HG03575 (cell line): ENCODE results near the gene SRY.
"Not testable (repeated sequence)": the region's sequence is repeated elsewhere in the genome, so short reads cannot be mapped to it uniquely, and the experiment has no call there.

Experiments used
- ATAC-seq: cut with Tn5 transposase; IDR thresholded peaks from one replicate; pipeline ENCODE4 v1.9.1; 2021; ENCODE audit not compliant: unreplicated experiment, insufficient number of reproducible peaks, low FRiP score; ENCODE audit errors: extremely low read depth

SRY gene

DNA sequence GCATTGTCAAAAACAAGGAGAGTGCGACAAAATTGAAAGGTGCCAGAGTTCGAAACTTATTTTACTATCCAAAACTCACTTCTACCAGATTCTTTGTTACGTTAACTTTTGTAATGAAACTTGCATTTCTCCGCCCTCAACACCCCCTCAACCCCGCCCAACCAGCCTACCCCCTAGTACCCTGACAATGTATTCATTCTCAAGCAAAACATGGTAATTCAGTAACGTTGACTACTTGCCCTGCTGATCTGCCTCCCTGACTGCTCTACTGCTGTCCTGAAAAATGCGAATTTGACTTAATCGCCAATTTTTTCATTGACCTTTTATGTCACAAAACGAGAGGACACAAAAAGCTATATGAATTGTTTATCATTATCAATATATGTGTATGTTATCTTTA lies at the start of gene SRY:
TSS of gene SRY (minus strand) at position 83 of the 400 bp plus-strand sequence. CDS start at position 4, 79 bp downstream.
- ATAC-seq: no peak

DNA sequence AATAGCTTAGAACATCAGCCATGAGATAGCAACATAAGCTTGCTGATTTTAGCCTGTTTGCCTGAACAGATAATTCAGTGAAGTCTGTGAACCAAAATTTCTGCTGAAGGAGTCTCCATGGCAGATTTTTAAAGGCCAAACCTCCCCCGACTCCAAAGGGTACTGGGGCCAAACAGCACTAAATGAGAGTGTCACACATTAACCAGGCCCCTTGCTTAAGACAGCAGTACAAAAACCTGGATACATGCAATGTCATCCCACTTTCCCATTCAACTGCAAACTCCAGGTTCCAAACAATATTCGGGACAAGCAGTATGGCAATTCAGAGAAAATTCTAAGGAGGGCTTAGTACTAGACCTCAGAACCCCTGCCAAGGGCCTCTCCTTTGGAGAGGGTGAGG lies 49.6 kb upstream of the SRY start:
- no peak for ATAC-seq

DNA sequence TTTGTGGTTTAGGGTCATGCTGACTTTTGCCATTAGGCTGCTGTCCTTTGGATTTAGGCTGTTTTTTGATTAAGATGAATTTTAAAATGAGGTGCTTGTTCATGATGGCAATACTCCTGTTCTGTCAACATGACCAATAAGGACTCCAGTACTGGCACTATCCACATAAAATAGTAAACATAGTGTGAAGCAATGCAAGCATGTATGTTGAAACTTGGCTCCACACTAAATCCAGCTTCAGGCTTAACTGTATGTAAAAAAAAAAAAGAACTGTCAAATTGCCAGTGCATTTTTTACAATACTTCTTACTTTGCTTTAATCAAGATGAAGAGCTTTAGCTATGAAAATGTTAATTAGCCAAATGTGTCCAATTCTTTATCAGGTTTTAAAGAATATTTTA lies 47.7 kb upstream of the SRY start:
- ATAC-seq: no peak

DNA sequence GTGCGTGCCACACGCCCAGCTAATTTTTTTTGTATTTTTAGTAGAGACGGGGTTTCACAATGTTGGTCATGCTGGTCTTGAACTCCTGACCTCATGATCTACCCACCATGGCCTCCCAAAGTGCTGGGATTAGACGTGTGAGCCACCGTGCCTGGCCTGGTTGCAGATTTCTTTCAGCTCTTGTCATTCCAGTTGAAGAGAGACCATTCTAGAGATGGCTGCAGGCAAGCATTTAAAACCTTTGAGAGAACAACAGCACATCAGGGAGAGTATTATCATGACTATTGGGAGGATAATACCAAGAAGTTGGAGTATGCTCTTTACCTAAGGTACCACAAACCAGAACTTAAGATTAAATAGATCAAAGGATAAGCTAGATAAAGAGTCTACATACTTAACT lies 41.0 kb upstream of the SRY start:
- no peak for ATAC-seq

DNA sequence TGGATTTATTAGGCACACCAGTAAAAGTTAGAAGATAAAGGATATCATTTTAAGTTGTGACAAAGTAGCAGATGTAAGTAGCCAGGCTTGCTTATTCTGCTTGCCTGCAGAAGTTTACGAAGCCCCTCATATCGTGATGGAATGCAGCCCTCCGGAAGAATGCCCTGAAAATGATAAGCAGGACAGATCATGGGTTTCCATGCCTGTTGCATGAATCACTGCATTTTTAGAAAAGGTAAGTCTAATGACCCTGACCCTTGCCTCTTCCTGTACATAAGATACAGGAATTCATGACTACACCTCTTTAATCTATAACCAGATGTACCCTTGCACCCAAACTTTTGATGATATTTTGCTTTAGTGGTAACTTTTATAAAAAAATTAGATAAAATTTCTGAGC lies 37.0 kb upstream of the SRY start:
- ATAC-seq: no peak

DNA sequence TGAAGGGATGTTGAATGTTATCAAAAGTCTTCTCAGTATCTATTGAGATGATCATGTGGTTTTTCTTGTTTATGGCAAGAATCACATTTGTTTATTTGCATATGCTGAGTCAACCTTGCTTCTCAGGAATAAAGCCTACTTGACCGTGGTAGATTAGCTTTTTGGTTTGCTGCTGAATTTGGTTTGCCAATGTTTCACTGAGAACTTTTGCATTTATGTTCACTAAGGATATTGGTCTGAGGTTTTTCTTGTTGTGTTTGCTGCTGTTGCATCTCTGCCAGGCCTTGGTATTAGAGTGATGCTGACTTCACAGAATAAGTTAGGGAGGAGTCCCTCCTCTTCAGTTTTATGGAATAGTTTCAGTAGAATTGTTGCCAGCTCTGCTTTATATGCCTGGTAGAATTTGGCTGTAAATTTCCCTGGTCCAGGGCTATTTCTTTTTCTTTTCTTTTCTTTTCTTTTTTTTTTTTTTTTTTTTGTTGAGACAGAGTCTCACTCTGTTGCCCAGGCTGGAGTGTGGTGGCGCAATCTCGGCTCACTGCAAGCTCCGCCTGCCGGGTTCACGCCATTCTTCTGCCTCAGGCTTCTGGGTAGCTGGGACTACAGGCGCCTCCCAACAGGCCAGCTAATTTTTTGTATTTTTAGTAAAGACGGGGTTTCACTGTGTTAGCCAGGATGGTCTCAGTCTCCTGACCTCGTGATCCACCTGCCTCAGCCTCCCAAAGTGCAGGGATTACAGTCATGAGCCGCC lies 29.8 kb upstream of the SRY start:
- ATAC-seq: not testable (repeated sequence)

DNA sequence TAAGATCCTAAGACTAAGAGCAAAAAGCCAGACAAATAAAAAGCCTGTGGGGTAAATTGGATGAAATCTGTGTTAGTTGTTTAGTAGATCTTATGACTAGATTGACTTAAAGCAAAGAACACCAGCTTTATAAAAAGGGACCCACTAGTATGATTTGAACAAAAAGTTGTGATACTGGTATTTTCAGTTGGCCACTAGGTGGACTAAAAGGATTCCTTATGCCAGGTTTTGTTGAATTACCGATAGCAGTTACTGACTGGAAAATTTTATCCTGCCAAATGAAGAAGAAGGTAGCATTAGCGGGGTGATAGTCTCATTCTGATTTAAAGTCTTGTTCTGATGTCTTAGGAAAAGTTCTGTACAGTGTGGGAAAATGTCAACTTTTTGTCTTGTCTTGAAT lies 12.8 kb upstream of the SRY start:
- ATAC-seq: no peak

DNA sequence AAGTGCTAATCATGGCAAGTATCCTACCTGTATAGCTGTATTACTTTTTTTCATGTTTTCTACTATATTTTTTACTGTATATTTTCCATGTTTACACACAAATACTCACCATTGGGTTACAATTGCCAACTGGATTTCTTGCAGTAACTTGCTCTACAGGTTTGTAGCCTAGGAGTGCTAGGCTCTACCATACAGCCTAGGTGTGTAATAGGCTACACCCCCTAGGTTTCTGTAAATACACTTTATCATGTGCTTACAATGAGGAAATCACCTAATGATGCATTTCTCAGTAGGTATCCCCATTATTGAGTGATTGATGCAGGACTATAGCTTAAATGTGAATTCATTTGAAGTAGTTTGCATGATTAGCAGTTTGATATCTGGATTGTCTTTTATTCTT lies 10.5 kb upstream of the SRY start:
- no peak for ATAC-seq

DNA sequence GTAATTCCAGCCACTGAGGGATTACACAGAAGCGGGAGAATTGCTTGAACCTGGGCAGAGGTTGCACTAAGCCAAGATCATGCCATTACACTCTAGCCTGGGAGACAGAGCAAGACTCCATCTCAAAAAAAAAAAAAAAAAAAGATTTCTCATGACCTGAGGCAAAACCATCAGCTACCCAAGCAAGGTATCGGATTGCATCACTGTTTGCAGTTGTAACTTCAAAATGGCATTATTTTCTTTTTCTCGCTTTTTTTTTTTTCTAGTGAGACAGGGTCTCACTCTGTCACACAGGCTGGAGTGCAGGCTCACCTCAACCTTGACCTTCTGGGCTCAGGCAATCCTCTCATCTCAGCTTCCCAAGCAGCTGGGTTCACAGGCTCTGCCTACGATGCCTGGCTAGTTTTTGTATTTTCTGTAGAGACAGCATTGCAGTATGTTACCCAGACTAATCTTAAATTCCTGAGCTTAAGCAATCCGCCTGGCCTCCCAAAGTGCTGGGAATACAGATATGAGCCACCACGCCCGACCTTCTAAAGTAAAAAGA lies 9.6 kb upstream of the SRY start:
- no peak for ATAC-seq

DNA sequence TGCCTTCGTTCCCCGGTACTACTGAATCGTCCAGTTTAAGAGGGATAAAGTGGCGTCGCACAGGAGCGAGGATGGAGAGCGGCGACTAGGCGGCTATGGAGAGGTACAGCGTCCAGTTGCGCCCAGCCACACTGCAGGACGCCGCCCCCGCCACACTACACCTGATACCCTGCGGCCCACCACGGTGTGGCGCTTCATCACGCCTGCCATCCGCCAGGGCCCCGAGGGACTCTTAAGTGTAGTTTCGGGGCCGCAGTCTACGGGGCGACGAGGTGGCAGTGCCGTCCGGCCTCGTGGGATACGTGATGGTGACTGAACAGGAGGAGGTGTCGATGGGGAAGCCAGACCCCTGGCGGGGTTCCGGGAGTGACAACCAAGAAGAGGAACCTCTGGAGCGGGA lies 2.3 kb upstream of the SRY start:
- ATAC-seq: no peak

DNA sequence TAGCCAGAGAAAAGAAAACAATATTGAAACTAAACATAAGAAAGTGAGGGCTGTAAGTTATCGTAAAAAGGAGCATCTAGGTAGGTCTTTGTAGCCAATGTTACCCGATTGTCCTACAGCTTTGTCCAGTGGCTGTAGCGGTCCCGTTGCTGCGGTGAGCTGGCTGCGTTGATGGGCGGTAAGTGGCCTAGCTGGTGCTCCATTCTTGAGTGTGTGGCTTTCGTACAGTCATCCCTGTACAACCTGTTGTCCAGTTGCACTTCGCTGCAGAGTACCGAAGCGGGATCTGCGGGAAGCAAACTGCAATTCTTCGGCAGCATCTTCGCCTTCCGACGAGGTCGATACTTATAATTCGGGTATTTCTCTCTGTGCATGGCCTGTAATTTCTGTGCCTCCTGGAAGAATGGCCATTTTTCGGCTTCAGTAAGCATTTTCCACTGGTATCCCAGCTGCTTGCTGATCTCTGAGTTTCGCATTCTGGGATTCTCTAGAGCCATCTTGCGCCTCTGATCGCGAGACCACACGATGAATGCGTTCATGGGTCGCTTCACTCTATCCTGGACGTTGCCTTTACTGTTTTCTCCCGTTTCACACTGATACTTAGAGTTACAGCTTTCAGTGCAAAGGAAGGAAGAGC lies 488 bp downstream of the SRY start:
- ATAC-seq: no peak
